Measurements from ENCODE around the gene GRIK2. TPM values are rescaled to one million over a fixed set of nuclear protein-coding genes. Genes with fewer than 3 reads are reported as not detected.

GRIK2 gene
- polyA plus RNA-seq, 1 experiment, result 12.8 TPM

DNA sequence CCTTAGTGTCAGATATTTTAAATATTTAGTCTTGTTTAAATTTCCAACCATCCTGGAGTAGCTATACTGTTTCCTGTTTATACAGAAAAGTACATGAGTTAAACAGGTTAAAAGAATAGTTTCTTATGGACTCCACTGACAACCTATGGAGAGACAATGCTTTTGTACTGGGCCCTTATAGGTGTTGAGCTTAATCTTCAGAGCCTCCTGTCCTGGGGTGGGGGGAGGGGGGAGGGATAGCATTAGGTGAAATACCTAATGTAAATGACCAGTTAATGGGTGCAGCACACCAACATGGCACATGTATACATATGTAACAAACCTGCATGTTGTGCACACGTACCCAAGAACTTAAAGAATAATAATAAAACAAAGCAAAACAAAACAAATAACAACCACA lies 322.9 kb downstream of the GRIK2 start:
- DNase-seq (ENCODE audit: low read depth, low spot score), result no peak
- TF ChIP-seq, protein P1, sequence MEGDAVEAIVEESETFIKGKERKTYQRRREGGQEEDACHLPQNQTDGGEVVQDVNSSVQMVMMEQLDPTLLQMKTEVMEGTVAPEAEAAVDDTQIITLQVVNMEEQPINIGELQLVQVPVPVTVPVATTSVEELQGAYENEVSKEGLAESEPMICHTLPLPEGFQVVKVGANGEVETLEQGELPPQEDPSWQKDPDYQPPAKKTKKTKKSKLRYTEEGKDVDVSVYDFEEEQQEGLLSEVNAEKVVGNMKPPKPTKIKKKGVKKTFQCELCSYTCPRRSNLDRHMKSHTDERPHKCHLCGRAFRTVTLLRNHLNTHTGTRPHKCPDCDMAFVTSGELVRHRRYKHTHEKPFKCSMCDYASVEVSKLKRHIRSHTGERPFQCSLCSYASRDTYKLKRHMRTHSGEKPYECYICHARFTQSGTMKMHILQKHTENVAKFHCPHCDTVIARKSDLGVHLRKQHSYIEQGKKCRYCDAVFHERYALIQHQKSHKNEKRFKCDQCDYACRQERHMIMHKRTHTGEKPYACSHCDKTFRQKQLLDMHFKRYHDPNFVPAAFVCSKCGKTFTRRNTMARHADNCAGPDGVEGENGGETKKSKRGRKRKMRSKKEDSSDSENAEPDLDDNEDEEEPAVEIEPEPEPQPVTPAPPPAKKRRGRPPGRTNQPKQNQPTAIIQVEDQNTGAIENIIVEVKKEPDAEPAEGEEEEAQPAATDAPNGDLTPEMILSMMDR (IDR thresholded peaks at IDR 0.05; ENCODE audit: low read depth, low read length), result no peak
- ChIA-PET POLR2A (no interaction called here), CTCF (interaction anchor here (0.5 to 1.1 kb wide), 2 partner anchors 9 to 275 kb away, joined by 3 to 6 read pairs; no protein-coding TSS in a partner anchor)
- no peaks in the 10 kb centered on the region for H3K27me3 ChIP-seq (ENCODE audit: control insufficient read depth, insufficient read depth, low read length)
- H3K27ac ChIP-seq (ENCODE audit: low read depth, low read length), result no peak overlapping the region
- no peaks in the 10 kb centered on the region for H3K9me3 ChIP-seq (ENCODE audit: control insufficient read depth, insufficient read depth, low read length)
- H3K4me3 ChIP-seq (ENCODE audit: low read depth, low read length), result no peak overlapping the region

DNA sequence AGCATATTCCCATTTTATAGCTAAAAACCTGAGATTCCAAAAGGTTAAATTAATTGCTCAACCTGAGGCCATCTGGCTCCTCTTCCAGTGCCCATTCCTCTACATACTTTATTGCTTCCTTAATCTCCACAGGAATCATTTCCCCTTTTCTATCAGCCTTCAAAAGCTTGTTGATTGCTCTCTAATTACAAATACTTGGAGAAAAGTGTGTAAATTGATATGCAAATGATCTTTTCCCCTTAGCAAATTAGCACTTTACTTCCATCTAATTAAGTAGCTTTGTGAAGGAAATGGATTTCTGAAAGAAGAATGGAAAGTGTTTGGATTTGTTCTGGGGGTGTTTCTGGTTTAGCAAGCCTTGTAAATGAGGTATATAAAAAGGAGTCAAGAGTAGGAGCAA lies 323.3 kb downstream of the GRIK2 start:
- Histone ChIP-seq H3K27me3 (ENCODE audit: control insufficient read depth, insufficient read depth, low read length) (no peaks in the 10 kb centered on the region), H3K27ac (ENCODE audit: low read depth, low read length) (no peak overlapping the region), H3K9me3 (ENCODE audit: control insufficient read depth, insufficient read depth, low read length) (no peaks in the 10 kb centered on the region), H3K4me3 (ENCODE audit: low read depth, low read length) (no peak overlapping the region)
- no peak for DNase-seq (ENCODE audit: low read depth, low spot score)
- ChIA-PET CTCF (interaction anchor here (0.5 to 1.1 kb wide), 2 partner anchors 10 to 276 kb away, joined by 3 to 6 read pairs; no protein-coding TSS in a partner anchor), POLR2A (no interaction called here)
- TF ChIP-seq, protein P1 (IDR thresholded peaks at IDR 0.05; ENCODE audit: low read depth, low read length), result no peak

DNA sequence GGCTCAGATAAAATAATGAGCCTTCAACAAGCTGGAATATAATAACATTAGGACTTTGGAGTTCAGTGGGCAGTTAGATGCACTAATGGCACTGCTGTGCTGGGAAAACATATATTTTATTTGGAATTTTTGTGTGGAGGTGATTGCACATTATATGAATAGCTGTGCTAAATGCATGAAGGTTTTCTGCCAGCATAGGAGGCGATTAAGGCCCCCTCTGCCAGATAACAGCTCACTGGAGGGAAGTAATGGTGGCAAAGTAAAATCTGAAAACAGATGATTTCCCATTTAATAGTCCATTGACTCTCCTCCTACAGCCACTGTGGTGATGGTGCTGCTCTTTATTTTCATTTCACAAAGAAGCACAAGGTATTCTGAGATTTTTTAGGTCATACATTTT lies 326.0 kb downstream of the GRIK2 start:
- CTCF ChIA-PET, result interaction anchor here (0.7 kb wide), 1 partner anchor 9 kb away, joined by 7 read pairs; no protein-coding TSS in a partner anchor
- DNase-seq (ENCODE audit: low read depth, low spot score), result no peak
- H3K27me3 ChIP-seq (ENCODE audit: control insufficient read depth, insufficient read depth, low read length), result no peaks in the 10 kb centered on the region
- no peaks in the 10 kb centered on the region for H3K9me3 ChIP-seq (ENCODE audit: control insufficient read depth, insufficient read depth, low read length)
- no peak overlapping the region for H3K27ac ChIP-seq (ENCODE audit: low read depth, low read length)
- H3K4me3 ChIP-seq (ENCODE audit: low read depth, low read length), result no peak overlapping the region
- POLR2A ChIA-PET, result no interaction called here
- TF ChIP-seq, protein P1 (IDR thresholded peaks at IDR 0.05; ENCODE audit: low read depth, low read length), result no peak

DNA sequence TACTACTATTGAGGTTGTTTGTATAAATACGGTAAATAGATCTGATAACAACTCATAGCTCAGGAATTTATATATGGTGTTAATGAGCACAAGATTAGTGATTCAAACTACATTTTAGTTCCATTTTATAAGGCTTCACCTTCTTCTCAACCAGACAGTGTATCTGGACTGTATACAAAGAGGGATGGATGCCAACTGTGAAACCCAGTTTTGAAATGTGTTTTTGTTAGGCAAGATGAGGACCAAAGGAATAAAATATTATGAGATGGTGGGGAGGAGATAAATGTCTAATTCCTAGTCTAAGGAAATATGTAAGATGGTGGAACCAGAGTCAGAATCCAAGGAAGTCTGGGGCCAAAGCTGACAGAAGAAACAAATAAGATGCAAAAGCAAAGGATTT lies 329.0 kb downstream of the GRIK2 start:
- Histone ChIP-seq H3K27ac (ENCODE audit: low read depth, low read length) (peak overlapping the region; percentile 79), H3K4me3 (ENCODE audit: low read depth, low read length) (no peak overlapping the region), H3K9me3 (ENCODE audit: control insufficient read depth, insufficient read depth, low read length) (no peaks in the 10 kb centered on the region), H3K27me3 (ENCODE audit: control insufficient read depth, insufficient read depth, low read length) (no peaks in the 10 kb centered on the region)
- POLR2A ChIA-PET, result no interaction called here
- DNase-seq (ENCODE audit: low read depth, low spot score), result no peak
- TF ChIP-seq, protein P1 (IDR thresholded peaks at IDR 0.05; ENCODE audit: low read depth, low read length), result no peak
- CTCF ChIA-PET, result no interaction called here

DNA sequence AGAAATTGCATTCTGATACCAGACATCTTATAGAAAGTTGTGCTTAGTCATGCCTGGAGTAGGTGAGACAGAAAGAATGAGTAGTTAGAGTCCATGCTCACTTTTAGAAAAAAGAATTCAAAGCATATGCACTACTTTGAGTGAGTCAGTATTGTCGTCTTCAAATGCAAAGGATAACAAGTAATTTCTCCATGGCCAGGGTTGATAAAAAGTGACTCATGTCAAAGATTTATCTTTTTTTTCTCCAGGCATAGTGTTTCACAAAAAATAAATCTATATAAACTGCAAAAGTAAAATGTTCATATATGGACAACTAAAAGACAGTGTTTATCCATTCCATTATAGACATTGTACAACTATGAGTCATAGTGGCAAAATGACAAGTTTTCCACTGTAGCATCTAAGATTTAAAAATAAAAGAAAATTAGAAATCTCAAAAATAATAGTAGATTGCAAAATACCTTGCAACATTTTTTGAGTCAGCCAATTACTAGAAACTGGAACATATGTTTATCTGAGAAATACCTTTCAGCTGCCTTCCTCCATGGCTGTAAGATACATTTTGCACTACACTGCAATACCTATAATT lies 329.6 kb downstream of the GRIK2 start:
- POLR2A ChIA-PET, result no interaction called here
- no peak overlapping the region for H3K4me3 ChIP-seq (ENCODE audit: low read depth, low read length)

More for the DNA sequence above, 329.6 kb downstream of the GRIK2 start:
- CTCF ChIA-PET, result no interaction called here
- H3K27ac ChIP-seq (ENCODE audit: low read depth, low read length), result peak overlapping the region; percentile 79
- no peaks in the 10 kb centered on the region for H3K9me3 ChIP-seq (ENCODE audit: control insufficient read depth, insufficient read depth, low read length)
- no peaks in the 10 kb centered on the region for H3K27me3 ChIP-seq (ENCODE audit: control insufficient read depth, insufficient read depth, low read length)
- peak; percentile 88 for DNase-seq (ENCODE audit: low read depth, low spot score)
- TF ChIP-seq, protein P1 (IDR thresholded peaks at IDR 0.05; ENCODE audit: low read depth, low read length), result no peak
